Measurements from ENCODE around the gene KIAA0232.
"Not testable (repeated sequence)": the region's sequence is repeated elsewhere in the genome, so short reads cannot be mapped to it uniquely, and the experiment has no call there.

KIAA0232 gene

DNA sequence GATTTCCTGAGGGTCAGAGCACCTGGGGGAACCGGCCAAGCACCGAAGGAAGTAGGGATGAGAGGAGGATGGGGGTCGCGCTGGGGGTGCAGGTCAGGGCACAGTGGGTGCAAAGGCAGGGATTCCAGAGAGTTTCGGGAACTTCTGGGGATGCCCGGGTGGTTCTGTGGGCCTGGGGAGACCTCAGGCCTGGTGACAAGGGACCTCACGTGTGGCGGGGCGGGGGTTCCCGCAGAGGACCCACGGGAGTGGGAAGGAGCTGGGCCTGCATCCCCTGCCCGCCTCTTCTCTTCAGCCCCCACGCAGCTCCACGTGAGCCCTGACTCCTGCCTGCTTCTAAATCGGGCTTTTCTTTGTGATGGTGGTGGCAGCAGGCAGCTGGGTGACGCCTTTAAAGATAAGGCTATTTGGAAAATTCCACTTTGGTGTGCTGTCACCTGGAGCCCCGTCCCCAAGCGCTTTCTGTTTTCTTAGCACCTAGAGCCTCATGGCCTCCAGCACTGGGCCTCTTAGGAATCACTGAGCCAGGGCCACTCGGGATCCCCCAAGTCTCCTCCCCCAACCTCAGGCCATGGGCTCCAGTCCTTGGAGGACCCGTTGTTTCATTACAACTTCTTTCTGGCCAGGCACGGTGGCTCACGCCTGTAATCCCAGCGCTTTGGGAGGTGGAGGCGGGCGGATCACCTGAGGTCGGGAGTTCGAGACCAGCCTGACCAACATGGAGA lies 120.0 kb downstream of the KIAA0232 start:
- no peak overlapping the region for H3K4me3 ChIP-seq (ENCODE audit: low read depth, low read length)
- in situ Hi-C loops (cut with HindIII; ENCODE audit: low sequenced_read_pairs): no loop called here
- no peak for DNase-seq (ENCODE audit: low read depth, low spot score)
- TF ChIP-seq, protein P1, sequence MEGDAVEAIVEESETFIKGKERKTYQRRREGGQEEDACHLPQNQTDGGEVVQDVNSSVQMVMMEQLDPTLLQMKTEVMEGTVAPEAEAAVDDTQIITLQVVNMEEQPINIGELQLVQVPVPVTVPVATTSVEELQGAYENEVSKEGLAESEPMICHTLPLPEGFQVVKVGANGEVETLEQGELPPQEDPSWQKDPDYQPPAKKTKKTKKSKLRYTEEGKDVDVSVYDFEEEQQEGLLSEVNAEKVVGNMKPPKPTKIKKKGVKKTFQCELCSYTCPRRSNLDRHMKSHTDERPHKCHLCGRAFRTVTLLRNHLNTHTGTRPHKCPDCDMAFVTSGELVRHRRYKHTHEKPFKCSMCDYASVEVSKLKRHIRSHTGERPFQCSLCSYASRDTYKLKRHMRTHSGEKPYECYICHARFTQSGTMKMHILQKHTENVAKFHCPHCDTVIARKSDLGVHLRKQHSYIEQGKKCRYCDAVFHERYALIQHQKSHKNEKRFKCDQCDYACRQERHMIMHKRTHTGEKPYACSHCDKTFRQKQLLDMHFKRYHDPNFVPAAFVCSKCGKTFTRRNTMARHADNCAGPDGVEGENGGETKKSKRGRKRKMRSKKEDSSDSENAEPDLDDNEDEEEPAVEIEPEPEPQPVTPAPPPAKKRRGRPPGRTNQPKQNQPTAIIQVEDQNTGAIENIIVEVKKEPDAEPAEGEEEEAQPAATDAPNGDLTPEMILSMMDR (IDR thresholded peaks at IDR 0.05; ENCODE audit: low read depth, low read length): no peak

DNA sequence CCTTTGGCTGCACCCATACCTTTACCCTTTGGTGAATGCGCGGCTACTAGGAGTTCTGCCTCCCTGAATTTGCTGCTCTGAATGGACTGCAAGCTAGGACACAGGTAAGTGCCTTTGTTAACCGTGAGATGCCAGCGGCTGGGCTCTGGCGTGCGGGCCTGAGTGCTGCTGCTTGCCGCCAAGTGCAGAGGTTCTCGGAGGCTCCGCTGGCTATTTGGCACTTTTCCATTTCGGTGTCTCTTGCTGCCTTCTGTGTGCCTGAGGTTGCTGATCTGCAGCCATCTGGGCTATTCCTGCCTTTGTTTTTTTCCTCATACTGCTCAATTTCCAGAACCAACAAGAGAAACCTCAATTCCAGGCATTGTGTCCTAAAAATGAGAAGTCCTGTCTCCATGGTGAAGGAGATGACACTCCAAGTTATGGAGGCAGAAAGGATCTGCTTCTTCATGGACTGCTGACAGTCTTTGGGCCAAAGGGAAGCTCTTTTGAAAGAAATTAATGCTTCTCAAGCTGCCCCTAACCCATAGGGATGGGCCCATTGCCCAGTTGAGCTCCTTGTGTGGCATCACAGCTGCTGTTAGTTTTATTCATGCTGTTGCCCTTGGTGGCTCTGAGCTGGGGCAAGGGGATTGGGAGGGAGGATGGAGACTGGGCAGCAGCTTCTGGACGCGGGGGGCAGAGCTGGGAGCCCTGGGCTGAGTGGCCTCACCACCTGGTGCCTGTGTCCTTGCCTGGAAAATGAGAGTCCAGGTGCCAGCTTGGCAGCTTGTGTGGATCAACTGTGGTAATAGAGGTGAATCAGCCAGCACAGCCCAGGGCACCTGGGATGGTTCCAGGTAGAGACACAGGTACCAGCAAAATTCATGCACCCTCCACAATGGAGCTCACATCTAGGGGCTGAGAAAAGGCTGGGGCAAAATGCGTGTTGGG lies 123.3 kb downstream of the KIAA0232 start:
- in situ Hi-C loops (cut with HindIII; ENCODE audit: low sequenced_read_pairs): no loop called here
- H3K4me3 ChIP-seq (ENCODE audit: low read depth, low read length): no peak overlapping the region
- DNase-seq (ENCODE audit: low read depth, low spot score): no peak
- TF ChIP-seq, protein P1 (IDR thresholded peaks at IDR 0.05; ENCODE audit: low read depth, low read length): no peak

DNA sequence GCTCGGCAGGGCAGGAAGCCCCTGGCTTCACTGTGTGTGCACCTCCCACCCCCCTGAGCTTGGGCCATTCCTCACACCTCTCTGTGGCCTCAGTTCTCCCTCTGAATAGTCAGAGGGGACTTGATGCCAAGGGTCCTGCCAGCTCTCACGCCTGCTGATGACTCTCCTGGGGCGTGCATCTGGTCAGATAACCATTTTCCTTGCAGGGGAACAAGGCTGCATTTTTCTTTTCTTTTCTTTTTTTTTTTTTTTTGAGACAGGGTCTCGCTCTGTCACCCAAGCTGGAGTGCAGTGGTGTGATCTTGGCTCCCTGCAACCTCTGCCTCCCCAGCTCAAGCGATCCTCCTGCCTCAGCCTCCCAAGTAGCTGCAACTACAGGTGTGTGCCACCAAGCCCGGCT lies 124.0 kb downstream of the KIAA0232 start:
- DNase-seq (ENCODE audit: low read depth, low spot score); in situ Hi-C loops (cut with HindIII; ENCODE audit: low sequenced_read_pairs); H3K4me3 ChIP-seq (ENCODE audit: low read depth, low read length): not testable (repeated sequence)

DNA sequence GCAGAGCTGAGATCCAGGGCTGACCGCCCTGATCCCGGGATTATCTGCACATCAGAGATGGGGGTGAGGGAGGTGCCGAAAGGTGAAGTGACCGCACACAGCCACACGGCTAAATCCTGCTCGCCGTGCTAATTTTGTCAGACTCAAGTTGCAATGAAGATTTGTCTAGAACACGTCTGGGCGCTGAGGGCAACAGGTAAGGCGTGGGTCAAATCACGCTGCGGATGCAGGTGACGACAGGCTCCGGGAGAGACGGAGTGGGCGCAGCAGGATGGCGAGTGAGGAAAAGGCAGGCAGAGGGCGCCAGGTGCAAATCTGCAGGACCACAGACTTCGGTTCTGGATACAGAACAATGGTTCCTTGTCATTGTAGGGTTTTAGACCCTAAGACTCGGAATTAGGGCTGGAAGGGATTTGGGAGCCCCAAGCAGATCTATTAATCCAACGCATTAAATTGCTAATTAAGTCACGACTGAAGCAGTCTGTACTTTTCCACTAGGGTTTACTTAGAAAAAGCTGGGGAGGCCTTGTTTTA lies 125.2 kb downstream of the KIAA0232 start:
- in situ Hi-C loops (cut with HindIII; ENCODE audit: low sequenced_read_pairs): no loop called here
- TF ChIP-seq, protein P1 (IDR thresholded peaks at IDR 0.05; ENCODE audit: low read depth, low read length): peak; percentile 61
- no peak overlapping the region for H3K4me3 ChIP-seq (ENCODE audit: low read depth, low read length)
- no peak for DNase-seq (ENCODE audit: low read depth, low spot score)

DNA sequence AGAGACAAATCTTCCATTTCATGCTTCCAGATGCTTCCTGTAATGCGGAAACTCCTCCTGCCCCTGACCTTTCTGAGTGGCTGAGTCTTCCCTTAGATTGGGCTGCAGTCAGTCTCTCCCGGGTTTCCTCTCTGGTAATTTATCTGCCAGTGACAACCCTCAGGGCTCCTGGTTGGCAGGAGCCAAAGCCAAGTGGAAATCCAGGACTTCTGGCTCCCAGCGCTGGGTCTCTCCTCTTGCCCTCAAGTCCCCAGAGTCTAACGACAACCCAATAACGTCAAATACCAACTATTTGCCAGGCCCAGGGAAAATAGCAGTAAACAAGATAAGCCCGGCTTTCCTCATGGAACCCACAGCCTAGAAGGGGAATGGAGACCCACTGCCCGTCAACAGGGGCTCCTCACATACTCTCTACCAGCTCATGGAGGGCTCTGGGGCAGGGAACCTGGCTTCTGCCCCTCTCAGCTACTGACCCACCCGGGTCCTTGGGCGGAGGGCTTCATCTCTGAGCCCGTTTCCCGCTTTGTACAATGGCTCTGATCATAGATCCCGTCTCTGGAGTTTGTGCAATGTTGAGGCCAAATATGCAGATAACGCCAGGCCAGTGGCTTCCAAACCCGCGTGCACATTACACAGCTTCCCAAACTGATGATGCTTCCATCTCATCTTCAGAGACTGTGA lies 126.0 kb downstream of the KIAA0232 start:
- in situ Hi-C loops (cut with HindIII; ENCODE audit: low sequenced_read_pairs): no loop called here

DNA sequence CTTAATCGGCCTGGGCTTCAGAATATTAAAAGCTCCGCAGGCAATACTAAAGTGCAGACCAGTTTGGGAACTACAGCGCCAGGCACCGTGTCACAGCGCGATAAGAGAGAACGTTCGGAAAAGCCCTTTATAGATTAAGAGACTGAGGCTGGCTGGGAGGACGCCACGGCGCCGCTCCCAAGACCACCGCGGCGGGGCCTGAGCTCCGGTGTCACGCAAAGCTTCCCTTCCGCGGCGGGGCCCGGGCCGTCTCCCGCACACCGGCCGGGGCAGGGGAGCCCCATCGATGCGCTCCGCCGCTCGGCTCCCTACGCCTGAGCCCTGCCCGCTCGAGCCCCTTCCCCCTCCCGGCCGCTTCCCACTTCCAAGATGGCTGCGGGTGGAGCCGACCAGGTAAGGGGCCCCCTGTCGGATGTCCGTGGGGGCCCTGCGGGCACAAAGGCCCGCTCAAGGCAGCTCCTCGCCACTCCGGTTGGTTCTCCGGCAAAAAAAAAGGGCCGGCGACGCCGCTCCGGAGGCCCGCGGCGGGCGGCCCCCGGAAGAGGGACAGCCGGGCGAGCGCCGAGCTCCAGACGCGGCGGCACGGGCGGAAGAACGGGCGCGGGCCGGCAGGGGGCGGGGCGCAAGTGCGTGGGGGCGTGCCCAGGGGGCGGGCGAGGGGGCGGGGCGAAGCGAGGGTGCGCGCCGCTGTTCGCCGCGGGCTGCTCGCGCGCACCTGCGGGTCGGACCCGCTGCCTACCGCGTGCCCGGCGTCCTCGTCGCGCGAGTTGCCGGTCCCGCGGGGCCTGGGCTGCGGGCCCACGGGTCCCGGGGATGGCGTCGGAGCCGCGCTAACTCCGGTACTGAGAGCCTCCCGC lies 126.8 kb downstream of the KIAA0232 start, which contains the start of gene TBC1D14:
TBC1D14 (plus strand) TSS at position 714 of the 857 bp plus-strand sequence. CDS start 13,564 bp downstream, outside the sequence.
- in situ Hi-C loops (cut with HindIII; ENCODE audit: low sequenced_read_pairs): no loop called here
- TF ChIP-seq, protein P1 (IDR thresholded peaks at IDR 0.05; ENCODE audit: low read depth, low read length): peak; percentile 16
- H3K4me3 ChIP-seq (ENCODE audit: low read depth, low read length): peak within 1 kb of the TSS; percentile 67
- peak; percentile 90 for DNase-seq (ENCODE audit: low read depth, low spot score)

More for the DNA sequence above, 126.0 kb downstream of the KIAA0232 start:
- H3K4me3 ChIP-seq (ENCODE audit: low read depth, low read length): peak overlapping the region; percentile 67
- DNase-seq (ENCODE audit: low read depth, low spot score): no peak
- TF ChIP-seq, protein P1 (IDR thresholded peaks at IDR 0.05; ENCODE audit: low read depth, low read length): no peak

Measured in astrocyte of the spinal cord (primary cell).